ENCODE results near the gene TPCN1. TPM values are rescaled to one million over a fixed set of nuclear protein-coding genes. Genes with fewer than 3 reads are reported as not detected.

TPCN1 gene
- total RNA-seq, 4 donors from 2014 or later: 66.7 to 199 (median 112) TPM

GRCh38 chr12:113211160-113211559 lies 10.1 kb upstream of the TPCN1 start:
- no peaks in the 10 kb centered on the region for H3K36me3 ChIP-seq
- TF ChIP-seq, protein P1, sequence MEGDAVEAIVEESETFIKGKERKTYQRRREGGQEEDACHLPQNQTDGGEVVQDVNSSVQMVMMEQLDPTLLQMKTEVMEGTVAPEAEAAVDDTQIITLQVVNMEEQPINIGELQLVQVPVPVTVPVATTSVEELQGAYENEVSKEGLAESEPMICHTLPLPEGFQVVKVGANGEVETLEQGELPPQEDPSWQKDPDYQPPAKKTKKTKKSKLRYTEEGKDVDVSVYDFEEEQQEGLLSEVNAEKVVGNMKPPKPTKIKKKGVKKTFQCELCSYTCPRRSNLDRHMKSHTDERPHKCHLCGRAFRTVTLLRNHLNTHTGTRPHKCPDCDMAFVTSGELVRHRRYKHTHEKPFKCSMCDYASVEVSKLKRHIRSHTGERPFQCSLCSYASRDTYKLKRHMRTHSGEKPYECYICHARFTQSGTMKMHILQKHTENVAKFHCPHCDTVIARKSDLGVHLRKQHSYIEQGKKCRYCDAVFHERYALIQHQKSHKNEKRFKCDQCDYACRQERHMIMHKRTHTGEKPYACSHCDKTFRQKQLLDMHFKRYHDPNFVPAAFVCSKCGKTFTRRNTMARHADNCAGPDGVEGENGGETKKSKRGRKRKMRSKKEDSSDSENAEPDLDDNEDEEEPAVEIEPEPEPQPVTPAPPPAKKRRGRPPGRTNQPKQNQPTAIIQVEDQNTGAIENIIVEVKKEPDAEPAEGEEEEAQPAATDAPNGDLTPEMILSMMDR (IDR thresholded peaks at IDR 0.05): no peak
- no peak for TF ChIP-seq POLR2A (IDR thresholded peaks at IDR 0.05)
- H3K27me3 ChIP-seq: no peaks in the 10 kb centered on the region
- H3K4me3 ChIP-seq: no peak overlapping the region
- peaks cover 0 to 19% (median 10%) of the 10 kb centered on the region in 4 donors for H3K4me1 ChIP-seq
- H3K27ac ChIP-seq: no peak overlapping the region
- DNase-seq: no peak
- H3K9me3 ChIP-seq: no peaks in the 10 kb centered on the region

- TF ChIP-seq, protein P1 (IDR thresholded peaks at IDR 0.05): peak in 2 of 6 experiments; percentile 23 to 26
- TF ChIP-seq POLR2A (IDR thresholded peaks at IDR 0.05): no peak
- no peaks in the 10 kb centered on the region for H3K9me3 ChIP-seq
- DNase-seq: peak in 2 of 3 donors; percentile 29 to 71
- H3K4me1 ChIP-seq: no peaks in the 10 kb centered on the region
- H3K27ac ChIP-seq: no peak overlapping the region
- no peak overlapping the region for H3K4me3 ChIP-seq
- H3K36me3 ChIP-seq: no peaks in the 10 kb centered on the region
- H3K27me3 ChIP-seq: no peaks in the 10 kb centered on the region
Measured at GRCh38 chr12:113214895-113215400, 6.3 kb upstream of the TPCN1 start.

DNA sequence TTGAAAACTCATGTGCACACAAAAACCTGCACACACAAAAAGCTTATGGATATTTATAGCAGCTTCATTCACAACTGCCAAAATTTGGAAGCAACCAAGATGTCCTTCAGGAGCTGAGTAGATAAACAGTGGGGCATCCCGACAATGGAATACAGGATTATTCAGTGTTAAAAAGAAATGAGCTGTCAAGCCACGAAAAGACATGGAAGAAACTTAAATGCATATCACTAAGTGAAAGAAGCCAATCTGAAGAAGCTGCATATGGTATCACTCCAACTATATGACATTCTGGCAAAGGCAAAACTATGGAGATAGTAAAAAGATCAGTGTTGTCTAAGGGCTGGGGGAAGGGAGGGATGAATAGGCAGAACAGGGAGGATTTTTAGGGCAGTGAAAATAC lies 5.2 kb upstream of the TPCN1 start:
- H3K4me3 ChIP-seq: no peak overlapping the region
- no peaks in the 10 kb centered on the region for H3K36me3 ChIP-seq
- no peak overlapping the region for H3K27ac ChIP-seq
- TF ChIP-seq POLR2A (IDR thresholded peaks at IDR 0.05): no peak
- TF ChIP-seq, protein P1 (IDR thresholded peaks at IDR 0.05): no peak
- peaks cover 0 to 5% (median 0%) of the 10 kb centered on the region in 4 donors for H3K4me1 ChIP-seq
- H3K9me3 ChIP-seq: no peaks in the 10 kb centered on the region
- no peak for DNase-seq
- H3K27me3 ChIP-seq: no peaks in the 10 kb centered on the region

GRCh38 chr12:113220593-113221180 lies 577 bp upstream of the TPCN1 start:
- no peak for DNase-seq
- Histone ChIP-seq H3K27me3 (no peaks in the 10 kb centered on the region), H3K9me3 (no peaks in the 10 kb centered on the region), H3K4me3 (peak overlapping the region; percentile 18 to 89 (median 57)), H3K36me3 (no peaks in the 10 kb centered on the region), H3K27ac (peak overlapping the region; percentile 0 to 39 (median 24)), H3K4me1 (peaks cover 0 to 16% (median 8%) of the 10 kb centered on the region in 4 donors)
- TF ChIP-seq, protein P1 (IDR thresholded peaks at IDR 0.05): no peak
- TF ChIP-seq POLR2A (IDR thresholded peaks at IDR 0.05): no peak

DNA sequence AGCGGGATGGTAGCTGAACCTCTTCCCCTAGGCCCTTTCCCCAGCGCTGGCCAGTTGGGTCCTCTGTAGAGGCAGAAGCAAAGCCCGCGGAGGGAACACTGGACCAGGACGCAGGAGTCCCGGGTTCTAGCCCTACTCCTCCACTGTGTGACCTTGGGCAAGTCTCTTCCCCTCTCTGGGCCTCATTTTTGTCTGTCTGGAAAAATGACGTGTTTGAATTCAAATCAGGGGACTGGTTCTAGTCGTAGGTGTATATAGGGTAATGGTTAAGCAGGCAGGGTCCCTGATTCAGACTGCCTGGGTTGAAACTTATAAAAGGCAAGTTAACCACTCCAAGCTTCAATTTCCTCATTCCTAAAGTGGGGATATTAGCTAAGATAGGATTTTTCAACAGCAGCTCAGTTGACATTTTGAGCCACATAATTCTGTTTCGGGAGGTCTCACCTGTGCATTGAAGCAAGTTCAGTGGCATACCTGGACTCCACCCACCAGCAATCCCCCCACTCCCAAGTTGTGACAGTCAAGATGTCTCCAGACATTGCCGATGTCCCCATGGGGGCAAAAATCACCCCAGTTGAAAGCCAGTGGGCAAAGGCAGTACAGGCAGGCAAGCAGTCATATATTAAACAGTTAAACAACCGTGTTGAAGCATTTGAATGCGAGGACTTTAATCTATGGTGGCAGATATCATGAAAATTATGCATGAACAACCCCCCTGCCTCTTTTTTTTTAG lies 899 bp downstream of the TPCN1 start:
- TF ChIP-seq POLR2A (IDR thresholded peaks at IDR 0.05): no peak
- TF ChIP-seq, protein P1 (IDR thresholded peaks at IDR 0.05): peak in 1 of 6 experiments; percentile 15
- peaks cover 0 to 16% (median 8%) of the 10 kb centered on the region in 4 donors for H3K4me1 ChIP-seq

More for the DNA sequence above, 899 bp downstream of the TPCN1 start:
- peak overlapping the region; percentile 70 to 97 (median 83) for H3K4me3 ChIP-seq
- H3K36me3 ChIP-seq: peaks cover 0 to 7% (median 0%) of the 10 kb centered on the region in 3 donors
- no peaks in the 10 kb centered on the region for H3K27me3 ChIP-seq
- DNase-seq: no peak
- H3K9me3 ChIP-seq: no peaks in the 10 kb centered on the region
- peak overlapping the region; percentile 91 to 98 (median 96) for H3K27ac ChIP-seq

All from Peyer's patch (tissue), 4 donors.